SK-N-SH treated with all-trans-retinoic acid at 6 μM for 48 hours (cell line): ENCODE results near the gene GSC2.

Experiments
- ATAC-seq: fragments of 200-7000 bp; cut with Tn5 transposase; 3 replicates; pipeline ENCODE4 v1.9.1; 2020; ENCODE audit warnings: mild to moderate bottlenecking, moderate library complexity
- ARNTL ChIP-seq: fragments of 450-650 bp; formaldehyde crosslinking; IDR thresholded peaks from 2 replicates; pipeline ENCODE4 v1.5.0; 2020; ENCODE audit warnings: low read depth, mild to moderate bottlenecking, moderate library complexity, borderline replicate concordance
- BACH2 ChIP-seq: fragments of 250-450 bp; sonication (Bioruptor Pico); IDR thresholded peaks from 2 replicates; pipeline ENCODE4 v1.9.0; 2021; ENCODE audit warnings: mild to moderate bottlenecking, borderline replicate concordance
- CSDC2 ChIP-seq: fragments of 250-450 bp; sonication (Bioruptor Pico); IDR thresholded peaks from 2 replicates; pipeline ENCODE4 v1.5.0; 2020; ENCODE audit warnings: mild to moderate bottlenecking, moderate library complexity
- ESRRG ChIP-seq: fragments of 250-450 bp; sonication (Bioruptor Pico); IDR thresholded peaks from 2 replicates; pipeline ENCODE4 v1.6.1; 2021; ENCODE audit warnings: mild to moderate bottlenecking
- GLIS3 ChIP-seq: fragments of 250-450 bp; sonication (Bioruptor Pico); IDR thresholded peaks from 2 replicates; pipeline ENCODE4 v1.5.0; 2020; ENCODE audit warnings: mild to moderate bottlenecking, moderate library complexity
- ISL1 ChIP-seq: fragments of 250-450 bp; sonication (Bioruptor Pico); IDR thresholded peaks from 2 replicates; pipeline ENCODE4 v2.1.2; 2022; ENCODE audit warnings: mild to moderate bottlenecking, moderate library complexity
- OSR1 ChIP-seq: fragments of 250-450 bp; sonication (Bioruptor Pico); IDR thresholded peaks from 2 replicates; pipeline ENCODE4 v1.8.0; 2022; ENCODE audit warnings: moderate library complexity, mild to moderate bottlenecking, inconsistent platforms
- PPARA ChIP-seq: fragments of 250-450 bp; sonication (Bioruptor Pico); IDR thresholded peaks from 2 replicates; pipeline ENCODE4 v1.5.0; 2020; ENCODE audit warnings: mild to moderate bottlenecking, borderline replicate concordance
- RARB ChIP-seq: fragments of 250-450 bp; sonication (Bioruptor Pico); IDR thresholded peaks from 2 replicates; pipeline ENCODE4 v1.8.0; 2021; ENCODE audit warnings: mild to moderate bottlenecking, moderate library complexity
- SNAI2 ChIP-seq: fragments of 250-450 bp; sonication (Bioruptor Pico); IDR thresholded peaks from 2 replicates; pipeline ENCODE4 v1.5.0; 2020; ENCODE audit warnings: mild to moderate bottlenecking, moderate library complexity
- TCF4 ChIP-seq: fragments of 250-450 bp; sonication (Bioruptor Pico); IDR thresholded peaks from 2 replicates; pipeline ENCODE4 v1.8.0; 2021; ENCODE audit warnings: mild to moderate bottlenecking, moderate library complexity, borderline replicate concordance
- TOX ChIP-seq: fragments of 250-450 bp; sonication (Bioruptor Pico); IDR thresholded peaks from 2 replicates; pipeline ENCODE4 v1.8.0; 2021; ENCODE audit warnings: mild to moderate bottlenecking, moderate library complexity, borderline replicate concordance
- ZC3H10 ChIP-seq: fragments of 250-450 bp; sonication (Bioruptor Pico); IDR thresholded peaks from 2 replicates; pipeline ENCODE4 v1.5.1; 2021; ENCODE audit warnings: mild to moderate bottlenecking, moderate library complexity
- ZFP3 ChIP-seq: fragments of 250-450 bp; sonication (Bioruptor Pico); IDR thresholded peaks from 2 replicates; pipeline ENCODE4 v1.5.0; 2020; ENCODE audit warnings: mild to moderate bottlenecking, moderate library complexity
- ZFP30 ChIP-seq: fragments of 450-650 bp; formaldehyde crosslinking; IDR thresholded peaks from 2 replicates; pipeline ENCODE4 v1.5.0; 2022; ENCODE audit warnings: mild to moderate bottlenecking, moderate library complexity
- ZNF565 ChIP-seq: fragments of 450-650 bp; formaldehyde crosslinking; conservative IDR thresholded peaks from 2 replicates; pipeline ENCODE4 v1.5.0; 2020; ENCODE audit warnings: low read depth, mild to moderate bottlenecking, moderate library complexity
- ZNF70 ChIP-seq: fragments of 450-650 bp; formaldehyde crosslinking; IDR thresholded peaks from 2 replicates; pipeline ENCODE4 v1.5.0; 2020; ENCODE audit warnings: mild to moderate bottlenecking, moderate library complexity
- ZNF8 ChIP-seq: fragments of 450-650 bp; formaldehyde crosslinking; IDR thresholded peaks from 2 replicates; pipeline ENCODE4 v1.5.0; 2020; ENCODE audit warnings: mild to moderate bottlenecking, moderate library complexity
- TF ChIP-seq, protein P1 (sequence below): fragments of 250-450 bp; sonication (Bioruptor Pico); IDR thresholded peaks from 2 replicates; pipeline ENCODE4 v1.5.1; 2021; ENCODE audit warnings: mild to moderate bottlenecking, moderate library complexity
- TF ChIP-seq, protein P2 (sequence below): fragments of 250-450 bp; sonication (Bioruptor Pico); IDR thresholded peaks from 2 replicates; pipeline ENCODE4 v1.8.0; 2020; ENCODE audit warnings: mild to moderate bottlenecking, moderate library complexity, borderline replicate concordance
- TF ChIP-seq, protein P3 (sequence below): fragments of 250-450 bp; sonication (Bioruptor Pico); IDR thresholded peaks from 2 replicates; pipeline ENCODE4 v1.5.0; 2020; ENCODE audit warnings: mild to moderate bottlenecking, moderate library complexity
- TF ChIP-seq, protein P4 (sequence below): fragments of 250-450 bp; sonication (Bioruptor Pico); IDR thresholded peaks from 2 replicates; pipeline ENCODE4 v1.5.1; 2020; ENCODE audit warnings: low read depth, mild to moderate bottlenecking, moderate library complexity

Gene GSC2

DNA sequence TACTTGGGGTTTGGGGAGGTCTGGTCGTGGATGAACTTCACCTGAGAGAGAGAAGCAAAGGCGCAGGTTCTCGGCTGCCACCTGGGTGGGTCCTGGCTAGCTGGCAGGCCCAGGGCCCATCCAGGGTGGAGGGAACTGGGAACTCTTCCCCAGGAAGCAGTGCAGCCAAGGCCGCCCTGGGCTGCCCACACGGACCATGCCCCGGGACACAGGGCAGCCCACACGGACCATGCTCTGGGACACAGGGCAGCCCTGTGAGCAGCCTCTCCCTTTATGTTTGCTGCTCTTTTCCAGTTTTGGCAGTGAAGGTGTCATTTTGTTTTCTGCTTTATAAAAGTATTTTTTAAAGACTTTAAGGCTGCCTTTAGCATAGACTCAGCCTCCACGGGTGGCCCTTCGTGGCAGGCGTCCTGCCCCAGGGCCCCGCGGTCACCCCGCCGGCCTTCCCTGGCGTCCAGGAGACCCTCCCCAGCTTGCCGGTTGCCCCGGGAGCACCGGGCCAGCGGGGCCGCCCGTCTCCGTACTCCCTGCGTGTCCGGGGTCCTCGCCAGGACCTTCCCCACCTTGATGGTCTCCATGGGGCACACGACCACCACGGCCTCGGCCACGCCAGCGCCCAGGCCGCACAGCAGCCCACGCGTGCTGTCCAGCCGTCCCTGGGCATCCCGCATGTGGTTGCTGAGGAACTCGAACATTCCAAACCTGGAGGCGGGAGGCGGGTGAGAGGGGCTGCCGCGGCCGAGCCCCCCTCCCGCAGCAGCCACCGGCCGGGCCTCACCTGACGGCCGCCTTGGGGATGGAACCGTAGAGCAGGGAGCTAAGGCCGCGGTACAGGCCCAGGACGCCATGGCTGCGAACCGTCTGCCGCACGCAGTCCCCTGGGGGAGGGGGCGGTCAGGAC lies 27.3 kb upstream of the GSC2 start:
- no peak for ATAC-seq

DNA sequence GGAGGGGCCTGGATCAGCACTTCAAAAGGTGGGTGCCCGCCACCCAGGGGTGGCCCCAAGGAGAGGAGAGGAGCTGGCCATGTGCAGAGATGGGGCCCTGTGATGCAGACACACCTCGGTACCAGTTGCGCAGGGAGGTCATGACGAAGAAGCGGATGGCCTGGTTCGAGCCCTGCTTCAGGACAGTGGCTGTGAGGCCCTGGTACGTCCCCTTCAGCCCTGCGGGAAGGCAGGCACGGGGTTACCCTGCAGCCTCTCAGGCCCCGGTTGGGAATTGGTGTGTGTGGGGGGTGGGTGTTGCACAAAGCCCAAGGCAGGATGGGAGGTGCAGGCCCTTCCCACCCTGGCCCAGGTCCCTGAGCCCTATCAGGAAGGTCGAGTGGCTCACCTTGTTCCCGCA lies 26.6 kb upstream of the GSC2 start:
- no peak for ATAC-seq
- no peak for TF ChIP-seq TCF4 (CRISPR knock-in tag)

More for the DNA sequence above, 27.3 kb upstream of the GSC2 start:
- no peak for TF ChIP-seq ZNF565
- TF ChIP-seq, protein P1, sequence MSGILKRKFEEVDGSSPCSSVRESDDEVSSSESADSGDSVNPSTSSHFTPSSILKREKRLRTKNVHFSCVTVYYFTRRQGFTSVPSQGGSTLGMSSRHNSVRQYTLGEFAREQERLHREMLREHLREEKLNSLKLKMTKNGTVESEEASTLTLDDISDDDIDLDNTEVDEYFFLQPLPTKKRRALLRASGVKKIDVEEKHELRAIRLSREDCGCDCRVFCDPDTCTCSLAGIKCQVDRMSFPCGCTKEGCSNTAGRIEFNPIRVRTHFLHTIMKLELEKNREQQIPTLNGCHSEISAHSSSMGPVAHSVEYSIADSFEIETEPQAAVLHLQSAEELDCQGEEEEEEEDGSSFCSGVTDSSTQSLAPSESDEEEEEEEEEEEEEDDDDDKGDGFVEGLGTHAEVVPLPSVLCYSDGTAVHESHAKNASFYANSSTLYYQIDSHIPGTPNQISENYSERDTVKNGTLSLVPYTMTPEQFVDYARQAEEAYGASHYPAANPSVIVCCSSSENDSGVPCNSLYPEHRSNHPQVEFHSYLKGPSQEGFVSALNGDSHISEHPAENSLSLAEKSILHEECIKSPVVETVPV (CRISPR knock-in tag): no peak
- no peak for TF ChIP-seq PPARA
- TF ChIP-seq SNAI2 (CRISPR knock-in tag): no peak
- no peak for TF ChIP-seq BACH2 (CRISPR knock-in tag)
- no peak for TF ChIP-seq ZNF70 (CRISPR knock-in tag)
- TF ChIP-seq TOX (CRISPR knock-in tag): no peak
- no peak for TF ChIP-seq ZNF8 (CRISPR knock-in tag)
- no peak for TF ChIP-seq ESRRG (CRISPR knock-in tag)
- TF ChIP-seq RARB (CRISPR knock-in tag): no peak
- TF ChIP-seq, protein P2, sequence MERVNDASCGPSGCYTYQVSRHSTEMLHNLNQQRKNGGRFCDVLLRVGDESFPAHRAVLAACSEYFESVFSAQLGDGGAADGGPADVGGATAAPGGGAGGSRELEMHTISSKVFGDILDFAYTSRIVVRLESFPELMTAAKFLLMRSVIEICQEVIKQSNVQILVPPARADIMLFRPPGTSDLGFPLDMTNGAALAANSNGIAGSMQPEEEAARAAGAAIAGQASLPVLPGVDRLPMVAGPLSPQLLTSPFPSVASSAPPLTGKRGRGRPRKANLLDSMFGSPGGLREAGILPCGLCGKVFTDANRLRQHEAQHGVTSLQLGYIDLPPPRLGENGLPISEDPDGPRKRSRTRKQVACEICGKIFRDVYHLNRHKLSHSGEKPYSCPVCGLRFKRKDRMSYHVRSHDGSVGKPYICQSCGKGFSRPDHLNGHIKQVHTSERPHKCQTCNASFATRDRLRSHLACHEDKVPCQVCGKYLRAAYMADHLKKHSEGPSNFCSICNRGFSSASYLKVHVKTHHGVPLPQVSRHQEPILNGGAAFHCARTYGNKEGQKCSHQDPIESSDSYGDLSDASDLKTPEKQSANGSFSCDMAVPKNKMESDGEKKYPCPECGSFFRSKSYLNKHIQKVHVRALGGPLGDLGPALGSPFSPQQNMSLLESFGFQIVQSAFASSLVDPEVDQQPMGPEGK: no peak
- TF ChIP-seq GLIS3 (CRISPR knock-in tag): no peak

GRCh38 chr22:19176175-19176643 lies 26.1 kb upstream of the GSC2 start:
- no peak for ATAC-seq
- TF ChIP-seq ESRRG (CRISPR knock-in tag): no peak
- no peak for TF ChIP-seq ZFP30
- TF ChIP-seq SNAI2 (CRISPR knock-in tag): no peak

DNA sequence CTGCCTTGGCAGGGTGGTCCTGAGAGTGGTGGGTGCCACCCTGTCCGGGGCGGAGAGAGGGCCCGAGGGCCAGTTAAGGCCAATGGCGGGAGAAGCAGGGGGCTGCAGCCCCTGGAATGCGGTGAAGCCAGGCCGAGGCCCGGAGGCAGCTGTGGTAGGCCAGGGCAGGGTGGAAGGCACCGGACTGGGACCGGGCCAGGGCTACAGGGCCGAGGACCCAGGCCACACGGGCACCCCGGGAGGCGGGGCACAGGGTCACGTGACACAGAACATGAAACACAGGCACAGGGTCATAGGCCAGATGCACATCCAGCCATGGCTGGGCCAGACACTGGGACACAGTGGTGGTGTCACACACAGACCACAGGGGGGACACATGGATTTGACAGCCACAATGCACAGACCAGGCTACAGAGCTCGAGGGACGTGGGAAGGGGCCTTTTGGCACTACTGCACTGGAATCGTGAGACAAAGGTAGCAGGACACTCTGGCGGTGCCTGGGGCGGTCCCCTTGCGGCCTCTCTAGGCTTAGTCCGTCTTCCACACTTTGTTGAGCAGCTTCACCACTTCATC lies 25.6 kb upstream of the GSC2 start:
- no peak for ATAC-seq
- TF ChIP-seq, protein P1 (CRISPR knock-in tag): no peak
- TF ChIP-seq ZNF565 (no peak), ZNF8 (CRISPR knock-in tag) (no peak), OSR1 (CRISPR knock-in tag) (no peak), GLIS3 (CRISPR knock-in tag) (no peak), PPARA (no peak), ARNTL (CRISPR knock-in tag) (no peak), CSDC2 (CRISPR knock-in tag) (no peak), ESRRG (CRISPR knock-in tag) (no peak), ZFP30 (no peak), RARB (CRISPR knock-in tag) (no peak), ZFP3 (CRISPR knock-in tag) (no peak), TOX (CRISPR knock-in tag) (no peak), ZNF70 (CRISPR knock-in tag) (no peak), BACH2 (CRISPR knock-in tag) (no peak), ISL1 (CRISPR knock-in tag) (no peak), ZC3H10 (no peak)
- TF ChIP-seq, protein P3, sequence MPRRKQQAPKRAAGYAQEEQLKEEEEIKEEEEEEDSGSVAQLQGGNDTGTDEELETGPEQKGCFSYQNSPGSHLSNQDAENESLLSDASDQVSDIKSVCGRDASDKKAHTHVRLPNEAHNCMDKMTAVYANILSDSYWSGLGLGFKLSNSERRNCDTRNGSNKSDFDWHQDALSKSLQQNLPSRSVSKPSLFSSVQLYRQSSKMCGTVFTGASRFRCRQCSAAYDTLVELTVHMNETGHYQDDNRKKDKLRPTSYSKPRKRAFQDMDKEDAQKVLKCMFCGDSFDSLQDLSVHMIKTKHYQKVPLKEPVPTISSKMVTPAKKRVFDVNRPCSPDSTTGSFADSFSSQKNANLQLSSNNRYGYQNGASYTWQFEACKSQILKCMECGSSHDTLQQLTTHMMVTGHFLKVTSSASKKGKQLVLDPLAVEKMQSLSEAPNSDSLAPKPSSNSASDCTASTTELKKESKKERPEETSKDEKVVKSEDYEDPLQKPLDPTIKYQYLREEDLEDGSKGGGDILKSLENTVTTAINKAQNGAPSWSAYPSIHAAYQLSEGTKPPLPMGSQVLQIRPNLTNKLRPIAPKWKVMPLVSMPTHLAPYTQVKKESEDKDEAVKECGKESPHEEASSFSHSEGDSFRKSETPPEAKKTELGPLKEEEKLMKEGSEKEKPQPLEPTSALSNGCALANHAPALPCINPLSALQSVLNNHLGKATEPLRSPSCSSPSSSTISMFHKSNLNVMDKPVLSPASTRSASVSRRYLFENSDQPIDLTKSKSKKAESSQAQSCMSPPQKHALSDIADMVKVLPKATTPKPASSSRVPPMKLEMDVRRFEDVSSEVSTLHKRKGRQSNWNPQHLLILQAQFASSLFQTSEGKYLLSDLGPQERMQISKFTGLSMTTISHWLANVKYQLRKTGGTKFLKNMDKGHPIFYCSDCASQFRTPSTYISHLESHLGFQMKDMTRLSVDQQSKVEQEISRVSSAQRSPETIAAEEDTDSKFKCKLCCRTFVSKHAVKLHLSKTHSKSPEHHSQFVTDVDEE (CRISPR knock-in tag): no peak
- TF ChIP-seq, protein P2: no peak
- TF ChIP-seq, protein P4, sequence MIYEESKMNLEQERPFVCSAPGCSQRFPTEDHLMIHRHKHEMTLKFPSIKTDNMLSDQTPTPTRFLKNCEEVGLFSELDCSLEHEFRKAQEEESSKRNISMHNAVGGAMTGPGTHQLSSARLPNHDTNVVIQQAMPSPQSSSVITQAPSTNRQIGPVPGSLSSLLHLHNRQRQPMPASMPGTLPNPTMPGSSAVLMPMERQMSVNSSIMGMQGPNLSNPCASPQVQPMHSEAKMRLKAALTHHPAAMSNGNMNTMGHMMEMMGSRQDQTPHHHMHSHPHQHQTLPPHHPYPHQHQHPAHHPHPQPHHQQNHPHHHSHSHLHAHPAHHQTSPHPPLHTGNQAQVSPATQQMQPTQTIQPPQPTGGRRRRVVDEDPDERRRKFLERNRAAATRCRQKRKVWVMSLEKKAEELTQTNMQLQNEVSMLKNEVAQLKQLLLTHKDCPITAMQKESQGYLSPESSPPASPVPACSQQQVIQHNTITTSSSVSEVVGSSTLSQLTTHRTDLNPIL (CRISPR knock-in tag): no peak
